HG03378 (cell line): ENCODE data around the gene FNDC1.
"Not testable (repeated sequence)": the region's sequence is repeated elsewhere in the genome, so short reads cannot be mapped to it uniquely, and the experiment has no call there.

ENCODE experiments used
- ATAC-seq: cut with Tn5 transposase; IDR thresholded peaks from one replicate; pipeline ENCODE4 v1.9.1; 2021; ENCODE audit warnings: mild to moderate bottlenecking, moderate library complexity; ENCODE audit not compliant: unreplicated experiment

The FNDC1 gene

DNA sequence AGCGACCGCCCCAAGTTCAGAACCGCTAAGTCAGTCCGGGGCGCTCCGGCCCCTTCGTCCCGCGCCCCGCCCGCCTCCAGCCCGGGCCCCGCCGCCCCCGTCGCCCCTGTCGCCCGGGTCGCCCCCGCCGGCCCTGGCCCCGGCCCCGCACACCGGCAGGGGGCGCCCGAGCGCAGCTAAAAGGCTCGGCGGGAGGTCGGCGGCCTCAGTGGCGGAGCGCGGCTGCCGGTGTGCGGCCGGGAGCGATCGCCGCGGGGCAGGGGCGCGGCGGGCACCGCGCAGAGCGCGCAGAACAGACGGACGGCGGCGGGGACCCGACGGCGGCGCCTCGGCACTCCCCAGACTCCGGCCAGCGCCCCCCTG, at the start of gene FNDC1:
FNDC1 (plus strand) TSS at position 208 of the 363 bp plus-strand sequence. CDS start 197 bp downstream, outside the sequence.
- no peak for ATAC-seq

DNA sequence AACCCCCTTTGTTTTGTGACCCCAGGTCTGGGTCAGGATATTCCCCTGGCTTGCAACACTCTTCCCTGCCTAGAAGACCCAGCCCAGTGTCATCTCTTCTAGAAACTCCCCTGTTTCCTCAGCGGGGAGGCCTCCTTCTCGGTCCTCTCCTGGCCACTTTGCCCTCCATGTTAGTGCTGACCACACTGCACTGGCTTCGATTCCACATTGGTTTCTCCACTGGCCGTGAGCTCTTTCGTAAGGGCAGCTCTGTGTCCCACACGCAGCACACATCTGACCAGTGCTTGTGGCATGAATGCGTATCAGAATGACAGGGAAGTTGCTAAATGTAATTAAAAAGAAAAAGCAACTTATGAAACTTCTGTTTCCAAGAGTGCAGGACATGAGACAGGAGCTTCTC, 49.4 kb upstream of the FNDC1 start:
- no peak for ATAC-seq

DNA sequence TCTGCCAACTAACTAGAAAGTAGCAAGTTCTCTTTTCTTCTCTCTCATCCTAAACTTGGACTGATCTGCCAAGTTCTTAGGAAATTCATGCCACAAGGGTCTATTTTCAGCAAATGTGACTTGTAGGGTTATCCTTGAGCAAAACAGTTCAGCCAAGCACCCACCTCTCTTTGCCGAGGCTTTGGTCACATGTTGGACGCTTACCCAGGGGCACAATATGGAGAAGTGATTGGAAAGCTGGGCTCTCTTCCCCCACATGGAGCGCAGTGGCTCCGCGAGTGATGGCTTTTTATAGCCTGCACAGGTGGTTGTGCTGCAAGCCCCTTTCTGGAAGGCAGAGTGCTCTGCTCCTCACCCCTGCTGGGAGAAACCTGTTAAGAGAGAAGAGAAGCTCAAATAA, 47.7 kb upstream of the FNDC1 start:
- ATAC-seq: no peak

DNA sequence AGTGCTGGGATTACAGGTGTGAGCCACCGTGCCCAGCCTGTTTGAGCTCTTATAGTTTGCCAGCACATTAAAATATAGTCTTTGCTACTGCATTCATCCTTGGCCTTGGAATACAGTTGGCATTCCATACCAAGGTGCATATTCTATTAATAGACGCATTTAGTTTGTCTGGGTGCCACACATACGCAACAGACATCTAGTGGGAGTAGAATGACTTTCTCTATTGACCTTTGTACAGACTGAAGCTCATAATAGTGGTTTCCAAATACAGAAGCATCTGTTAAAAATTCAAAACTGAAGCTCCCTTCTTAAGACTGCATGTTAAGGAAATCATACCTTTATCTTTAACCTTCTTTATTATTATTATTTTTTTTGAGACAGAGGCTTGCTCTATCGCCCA, 46.7 kb upstream of the FNDC1 start:
- no peak for ATAC-seq

DNA sequence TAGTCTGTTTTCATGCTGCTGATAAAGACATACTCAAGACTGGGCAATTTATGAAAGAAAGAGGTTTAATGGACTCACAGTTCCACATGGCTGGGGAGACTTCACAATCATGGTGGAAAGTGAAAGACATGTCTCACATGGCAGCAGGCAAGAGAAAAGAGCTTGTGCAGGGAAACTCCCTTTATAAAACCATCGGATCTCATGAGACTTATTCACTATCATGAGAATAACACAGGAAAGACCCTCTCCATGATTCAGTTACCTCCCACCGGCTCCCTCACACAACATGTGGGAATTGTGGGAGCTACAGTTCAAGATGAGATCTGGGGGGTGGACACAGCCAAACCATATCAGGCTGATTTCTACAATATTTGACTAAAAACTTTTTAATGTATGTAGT, 45.4 kb upstream of the FNDC1 start:
- not testable (repeated sequence) for ATAC-seq

DNA sequence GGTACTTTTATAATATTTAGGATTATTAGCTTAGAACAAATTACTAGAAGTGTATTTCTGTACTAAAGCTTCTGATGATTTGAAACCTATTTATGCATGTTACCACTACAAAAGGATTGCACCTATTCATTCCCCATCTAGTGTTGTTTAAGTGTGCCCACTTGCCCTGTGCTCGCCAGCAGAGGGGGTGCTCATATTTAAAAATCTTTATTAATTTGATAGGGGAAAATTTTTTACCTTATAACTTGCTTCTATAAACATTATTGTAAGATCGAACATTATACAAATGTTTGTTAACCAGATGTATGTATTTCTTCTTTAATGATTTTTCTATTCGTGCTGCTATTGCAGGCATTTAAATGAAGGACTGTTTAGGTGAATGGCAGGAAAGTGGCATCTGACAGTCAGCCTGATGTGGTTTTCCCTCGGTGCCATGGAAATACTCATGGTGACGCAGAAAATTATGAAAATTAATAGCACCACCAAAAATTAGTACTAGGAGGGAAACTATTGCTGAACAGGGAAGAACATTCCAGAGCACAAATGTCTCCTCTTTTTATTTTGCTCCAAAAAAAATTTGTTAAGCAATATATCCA, 44.1 kb upstream of the FNDC1 start:
- no peak for ATAC-seq

DNA sequence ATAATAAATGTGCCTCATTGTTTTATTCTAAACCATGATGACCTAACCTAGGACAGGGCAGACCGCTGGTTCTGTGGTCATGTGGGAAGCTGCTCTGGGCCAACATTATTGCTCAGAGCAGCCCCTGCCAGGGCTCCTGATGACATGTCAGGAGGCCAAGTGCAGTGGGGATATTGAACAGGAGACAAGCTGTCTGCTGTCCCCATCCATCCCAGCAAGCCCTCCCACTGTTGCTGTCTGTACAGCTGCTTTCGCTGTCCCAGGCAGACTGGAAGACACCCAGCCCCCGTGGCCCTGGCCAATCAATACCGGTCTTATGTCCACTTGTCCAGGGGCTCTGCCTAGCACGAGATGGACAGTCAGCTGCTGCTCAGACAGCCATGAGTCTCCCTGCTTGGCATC, 43.2 kb upstream of the FNDC1 start:
- ATAC-seq: no peak

DNA sequence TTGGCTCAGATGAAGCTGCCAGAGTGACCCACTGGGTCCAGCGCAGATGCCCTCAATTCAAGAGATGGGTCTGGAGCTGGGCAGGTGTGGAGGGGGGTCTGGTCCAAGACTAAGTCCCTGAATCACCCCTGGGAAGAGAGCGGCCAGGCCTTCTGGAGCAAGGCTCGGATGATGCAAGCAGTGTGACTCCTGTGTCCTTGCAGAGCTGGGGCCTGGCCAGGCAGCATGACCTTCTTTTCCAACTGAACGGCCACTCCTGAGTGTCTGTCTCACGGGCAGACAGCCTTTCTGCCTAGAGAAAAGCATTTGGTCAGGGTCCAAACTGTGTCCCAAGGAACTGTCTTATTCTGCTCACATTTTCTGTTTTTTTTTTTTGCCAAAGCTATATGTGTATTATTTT, 42.6 kb upstream of the FNDC1 start:
- no peak for ATAC-seq

DNA sequence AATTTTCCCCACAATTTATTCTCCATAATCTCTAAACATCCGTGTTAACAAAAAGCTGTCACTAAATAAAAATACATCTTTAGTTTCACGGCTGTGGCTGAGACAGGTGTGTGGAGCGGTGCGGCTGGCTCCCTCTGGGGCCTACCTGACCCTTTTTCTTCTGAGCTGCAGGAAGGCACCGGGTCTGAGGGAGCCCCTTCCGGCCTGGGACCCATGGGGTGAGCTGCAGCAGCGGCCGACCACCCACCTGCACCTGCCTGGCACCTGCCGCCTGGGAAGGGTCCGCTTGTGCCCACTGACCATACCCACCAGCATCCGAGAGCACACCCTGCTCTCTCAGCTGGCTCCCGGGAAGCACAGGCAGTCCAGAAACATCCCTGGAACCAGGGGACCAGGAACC, 41.5 kb upstream of the FNDC1 start:
- ATAC-seq: no peak

DNA sequence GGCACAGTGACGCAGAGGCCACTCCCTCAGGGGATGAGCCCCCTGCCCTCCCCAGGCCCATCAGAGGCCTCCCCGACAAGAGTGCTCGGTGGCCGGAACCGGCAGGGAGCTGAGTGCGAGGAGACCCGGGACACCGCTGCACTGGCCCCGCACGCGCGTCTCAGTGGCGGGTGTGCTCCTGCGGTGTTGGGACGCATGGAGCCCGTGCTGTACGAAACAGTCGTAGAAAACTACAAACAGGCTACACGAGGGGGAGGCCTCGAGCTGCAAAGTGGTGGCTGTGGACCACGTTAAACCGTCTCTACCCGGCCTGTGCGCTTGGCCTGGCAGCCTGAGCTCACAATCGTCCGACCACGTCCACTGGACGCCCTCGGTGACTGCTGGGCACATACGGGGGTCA, 40.2 kb upstream of the FNDC1 start:
- ATAC-seq: no peak

DNA sequence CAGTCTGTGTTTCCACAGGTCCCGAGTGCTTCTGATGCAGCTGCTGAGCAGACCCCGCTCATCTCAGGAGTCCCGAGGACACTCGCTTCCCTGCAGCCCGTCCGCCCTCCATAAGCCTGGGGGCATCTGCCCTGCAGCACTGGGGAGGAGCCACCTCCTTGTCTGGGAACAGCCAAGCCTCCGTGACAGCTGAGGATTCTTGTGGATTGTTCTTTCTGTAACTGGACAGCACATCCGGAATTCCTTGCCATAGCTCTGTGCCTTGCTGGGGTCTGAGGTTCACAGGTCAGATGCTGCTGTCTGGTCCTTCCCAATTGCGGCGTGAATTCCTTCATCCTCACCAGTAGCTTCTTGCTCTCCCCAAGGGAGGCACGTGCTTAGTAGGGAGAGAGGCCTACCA, 38.4 kb upstream of the FNDC1 start:
- ATAC-seq: no peak

DNA sequence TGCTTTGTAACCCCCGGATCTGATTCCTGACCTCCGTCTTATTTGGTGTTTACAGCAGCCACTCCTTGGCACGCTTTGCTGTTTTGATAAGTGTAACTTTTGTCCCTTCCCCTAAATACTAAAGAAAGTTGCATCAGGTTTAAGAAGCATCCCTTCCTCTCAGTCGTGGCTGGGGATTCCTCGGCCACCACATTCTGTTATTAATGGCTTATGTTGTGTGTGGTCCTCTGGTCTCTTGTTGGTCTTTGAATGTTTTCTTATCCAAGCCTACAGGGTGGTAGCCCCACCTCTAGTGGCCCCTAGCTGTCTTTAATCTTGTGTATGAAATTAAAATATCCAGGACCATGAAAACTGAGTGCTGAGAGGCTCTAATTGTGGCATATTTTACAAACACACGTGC, 37.5 kb upstream of the FNDC1 start:
- no peak for ATAC-seq

DNA sequence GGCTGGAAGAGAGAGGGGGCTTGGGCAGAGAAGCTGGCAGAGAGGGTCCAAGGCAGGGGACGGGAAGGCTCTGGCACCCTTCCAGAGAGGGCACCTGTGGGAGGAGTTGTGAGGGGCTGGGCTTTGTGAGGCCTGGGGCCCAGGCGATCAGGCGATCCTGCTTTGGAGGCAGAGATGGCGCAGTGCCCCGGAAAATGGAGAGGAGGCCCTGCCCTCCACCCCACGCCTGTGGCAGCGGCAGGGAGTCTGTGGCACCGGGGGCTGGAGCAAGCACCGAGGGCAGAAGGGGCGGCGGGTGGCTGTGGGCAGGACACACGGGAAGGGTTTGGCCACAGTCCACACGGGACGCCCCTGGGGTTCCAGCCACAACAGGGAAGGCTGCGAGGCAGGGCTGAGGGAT, 36.5 kb upstream of the FNDC1 start:
- no peak for ATAC-seq

DNA sequence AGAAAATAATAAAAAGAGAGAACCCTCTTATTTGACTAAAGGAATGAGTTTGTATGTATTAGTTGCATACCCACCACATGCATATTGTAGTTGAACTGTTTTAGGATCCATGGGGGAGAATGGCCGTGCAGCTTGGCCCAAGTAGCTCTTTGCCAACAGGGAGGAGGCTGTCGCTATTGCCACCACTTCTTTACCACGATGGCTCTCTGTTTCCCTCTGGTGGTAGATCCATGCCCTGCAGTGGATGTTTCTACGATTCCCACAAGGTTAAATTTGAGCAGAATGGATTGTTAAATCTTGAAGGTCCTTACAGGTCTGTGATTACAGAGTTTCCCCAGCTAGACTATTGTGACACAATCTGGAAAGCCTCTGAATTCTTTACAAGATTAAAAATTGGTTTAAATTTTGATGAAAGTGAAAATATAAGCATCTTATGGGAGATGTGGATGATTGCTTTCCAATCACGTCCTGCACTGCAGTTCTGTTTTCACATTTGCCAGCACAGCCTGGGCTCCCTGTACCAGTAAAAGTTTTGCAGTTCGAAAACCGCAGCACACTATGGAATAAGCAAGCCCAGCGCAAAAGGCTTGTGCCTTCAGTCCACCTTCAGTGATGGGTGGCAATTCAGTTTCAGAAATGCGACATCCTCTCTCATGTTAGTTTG, 34.4 kb upstream of the FNDC1 start:
- ATAC-seq: peak; percentile 67

DNA sequence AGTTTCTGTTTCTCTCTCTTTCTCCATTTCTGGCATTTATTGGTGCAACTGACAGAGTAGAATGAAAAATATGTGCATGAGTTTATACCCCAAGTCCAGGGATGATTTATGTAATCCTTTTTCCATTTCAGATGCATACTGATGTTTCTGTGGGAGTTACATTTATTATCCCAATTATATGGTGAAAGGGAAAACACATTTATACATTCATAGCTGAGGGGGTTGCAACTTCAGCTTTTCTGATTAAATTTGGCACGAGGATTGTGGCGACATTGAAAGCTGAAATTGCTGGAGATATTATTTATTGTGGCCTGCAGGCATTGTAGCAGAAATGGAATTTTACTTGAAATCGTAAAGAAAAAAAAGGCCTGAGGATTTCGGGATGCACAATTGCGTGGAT, 31.5 kb upstream of the FNDC1 start:
- ATAC-seq: no peak

DNA sequence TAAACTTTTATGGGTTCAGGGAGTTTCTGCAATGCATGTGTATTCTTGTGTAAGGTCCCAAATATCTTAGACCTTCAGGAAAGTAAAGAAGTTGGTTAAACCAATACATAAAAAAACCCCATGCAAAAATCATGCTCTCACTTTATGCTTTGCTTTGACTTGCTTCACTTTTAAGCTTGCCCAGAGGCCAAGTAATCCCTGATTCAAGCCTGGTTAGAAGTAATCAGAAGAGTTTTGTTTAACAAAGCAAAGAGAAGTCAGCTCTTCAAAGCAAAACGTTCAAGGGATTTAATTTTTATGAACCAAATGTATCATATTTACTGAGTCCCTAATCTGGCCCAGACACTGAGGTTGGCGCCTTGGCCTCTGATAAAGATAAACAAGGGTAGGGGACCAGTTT, 26.7 kb upstream of the FNDC1 start:
- no peak for ATAC-seq

DNA sequence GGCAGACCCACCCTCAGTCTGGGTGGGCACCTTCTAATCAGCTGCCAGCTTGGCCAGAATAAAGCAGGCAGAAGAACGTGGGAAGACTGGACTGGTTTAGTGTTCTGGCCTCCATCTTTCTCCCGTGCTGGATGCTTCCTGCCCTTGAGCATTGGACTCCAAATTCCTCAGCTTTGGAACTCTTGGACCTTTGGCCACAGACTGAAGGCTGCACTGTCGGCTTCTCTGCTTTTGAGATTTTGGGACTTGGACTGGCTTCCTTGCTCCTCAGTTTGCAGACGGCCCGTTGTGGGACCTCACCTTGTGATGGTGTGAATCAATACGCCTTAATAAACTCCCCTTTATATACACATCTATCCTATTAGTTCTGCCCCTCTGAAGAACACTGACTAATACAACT, 20.6 kb upstream of the FNDC1 start:
- ATAC-seq: no peak

DNA sequence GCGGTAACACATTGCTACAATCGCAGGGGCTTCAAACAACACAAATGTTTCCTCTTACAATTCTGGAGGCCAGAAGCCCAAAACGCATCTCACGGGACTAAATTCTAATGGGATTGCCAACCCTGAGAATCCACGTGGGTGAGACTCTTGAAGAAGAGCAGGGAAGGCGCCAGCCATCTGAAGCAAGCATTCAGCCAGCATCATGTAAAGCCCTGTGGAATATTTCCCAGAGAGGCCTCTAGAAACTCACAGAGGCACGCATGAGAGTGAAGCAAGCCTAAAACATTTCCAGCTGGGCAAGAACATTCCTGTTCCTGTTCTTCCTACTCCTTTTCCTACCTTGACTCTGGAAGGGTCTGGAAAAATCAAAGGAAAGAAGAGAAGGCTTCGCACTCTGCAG, 19.6 kb upstream of the FNDC1 start:
- no peak for ATAC-seq

DNA sequence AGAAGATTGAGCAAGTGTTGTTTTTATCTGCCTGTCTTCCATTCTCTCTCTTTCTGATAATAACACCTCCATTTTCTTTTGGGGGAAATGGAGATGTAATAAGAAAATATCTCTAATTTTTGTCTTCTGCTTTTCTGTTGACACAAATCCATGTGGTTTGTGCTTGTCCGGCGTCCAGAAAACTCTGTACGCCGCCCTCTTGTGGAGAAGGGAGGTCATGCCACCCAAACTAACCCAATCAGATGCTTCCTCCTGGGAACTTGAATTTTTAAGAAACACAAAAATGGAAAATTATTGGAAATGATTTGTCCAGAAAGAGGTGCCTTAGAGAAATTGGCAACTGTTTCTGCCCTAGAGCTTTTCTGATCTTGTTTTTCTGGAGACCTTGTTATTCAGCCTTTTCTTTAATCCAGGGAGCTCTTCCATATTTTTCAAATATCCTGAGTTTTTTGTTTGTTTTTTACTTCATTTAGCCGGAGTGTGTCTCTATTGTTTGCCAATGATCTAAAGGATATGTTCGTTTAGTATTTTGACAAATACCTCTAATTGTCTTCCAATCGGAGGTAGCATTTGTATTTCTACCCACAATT, 17.8 kb upstream of the FNDC1 start:
- ATAC-seq: no peak

DNA sequence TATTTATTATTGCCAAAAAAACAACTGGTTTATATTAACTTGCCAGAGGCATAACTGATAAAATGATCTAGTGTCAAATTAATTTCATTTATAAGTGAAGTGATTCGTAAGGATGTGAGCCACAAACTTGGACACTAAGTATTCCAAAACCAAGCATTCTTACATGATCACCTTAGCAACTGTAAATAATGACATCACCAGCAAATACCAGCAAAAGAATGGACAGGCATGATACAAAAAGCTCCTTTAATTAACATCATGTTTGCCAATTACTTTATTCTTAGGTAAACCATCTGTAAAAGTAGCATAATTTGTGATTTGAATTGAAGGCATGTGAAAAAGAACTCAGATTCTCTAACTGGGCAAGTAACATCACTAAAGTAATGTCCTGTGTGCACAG, 17.2 kb upstream of the FNDC1 start:
- ATAC-seq: no peak

DNA sequence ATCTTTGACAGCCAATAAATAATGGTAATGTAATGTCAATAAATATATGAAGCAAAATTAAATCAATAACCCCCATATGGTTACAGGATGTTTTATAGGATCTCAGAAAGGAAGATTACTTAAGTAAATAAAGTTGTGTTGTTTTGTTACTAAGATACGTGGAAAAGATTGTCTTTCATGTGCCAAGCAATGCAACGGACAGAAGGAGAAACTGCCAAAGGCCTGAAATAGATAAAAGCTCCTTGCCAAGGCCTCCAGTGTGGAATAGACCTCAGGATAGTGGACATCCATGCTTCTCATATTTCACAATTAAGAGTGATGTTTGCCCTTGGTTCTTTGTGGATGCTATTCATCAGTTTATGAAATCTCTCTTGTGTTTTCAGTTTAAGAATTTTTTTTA, 16.4 kb upstream of the FNDC1 start:
- no peak for ATAC-seq

DNA sequence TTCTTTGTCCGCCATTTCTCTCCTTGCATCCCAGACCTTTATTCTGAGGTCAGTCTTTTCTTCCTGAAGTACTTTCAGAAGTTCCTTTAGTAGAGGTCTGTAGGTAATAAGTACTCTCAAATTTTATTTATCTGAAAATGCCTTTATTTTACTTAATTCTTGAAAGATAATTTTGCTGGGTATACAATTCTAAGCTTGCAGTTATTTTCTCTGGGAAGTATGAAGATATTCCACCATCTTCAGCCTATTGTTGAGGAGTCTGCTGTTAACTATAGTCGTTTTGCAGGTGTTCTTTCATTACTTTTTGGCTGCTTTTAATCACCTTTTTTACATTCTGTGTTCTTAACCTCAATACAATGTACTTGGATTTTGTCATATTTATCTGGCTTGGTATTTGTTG, 13.5 kb upstream of the FNDC1 start:
- no peak for ATAC-seq

DNA sequence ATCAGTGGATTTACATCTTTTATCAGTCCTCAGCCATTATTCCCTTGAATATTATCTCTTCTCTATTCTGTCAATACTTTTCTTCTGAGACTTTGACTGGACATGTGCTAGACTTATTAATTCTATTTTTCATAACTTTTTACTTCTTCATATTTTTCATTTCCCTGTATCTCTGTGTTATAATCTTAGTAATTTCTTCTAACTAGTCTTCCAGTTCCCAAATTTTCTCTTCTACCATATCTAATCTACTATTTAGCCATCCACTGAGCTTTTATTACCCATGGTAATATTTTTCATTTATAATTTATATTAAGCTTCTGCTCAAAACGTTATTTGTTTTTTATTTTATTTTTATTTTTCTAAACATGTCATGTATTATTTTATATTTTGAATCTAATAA, 13.1 kb upstream of the FNDC1 start:
- ATAC-seq: no peak
